ENCODE data around the gene FYTTD1. TPM values are rescaled to one million over a fixed set of nuclear protein-coding genes. Genes with fewer than 3 reads are reported as not detected.

Gene FYTTD1
- total and polyA plus RNA-seq, 9 donors: 16.8 to 70.5 (median 52.0) TPM

DNA sequence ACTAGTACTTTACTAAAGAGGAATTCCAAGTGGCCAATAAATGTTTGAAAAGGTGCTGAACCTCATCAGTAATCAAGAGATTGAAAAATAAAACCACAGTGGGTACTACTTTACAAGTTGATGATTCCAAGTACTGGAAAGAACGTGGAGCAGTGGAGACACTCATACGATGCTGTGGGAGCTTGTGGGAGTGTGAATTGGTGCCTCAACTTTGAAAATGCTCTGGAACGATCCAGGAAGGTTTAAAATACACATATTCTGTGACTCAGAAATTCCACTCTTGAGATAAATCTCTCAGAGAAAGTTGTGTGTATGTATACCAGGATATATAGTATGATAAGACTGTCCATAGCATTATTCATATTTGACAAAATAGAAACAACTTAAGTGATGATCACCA is 50.7 kb downstream of the FYTTD1 start:
- no peak for DNase-seq
- H3K4me1 ChIP-seq (ENCODE audit: insufficient read depth): peaks cover 8% of the 10 kb centered on the region
- WGBS, 3 donors: 70 to 78% (median 73%) methylated on average over 3 of the region's 3 CpGs
- H3K36me3 ChIP-seq: no peaks in the 10 kb centered on the region
- intact Hi-C loops (cut with DNase I): no loop called here
- H3K4me3 ChIP-seq: no peak overlapping the region
- no peak overlapping the region for H3K27ac ChIP-seq
- H3K27me3 ChIP-seq: no peaks in the 10 kb centered on the region
- TF ChIP-seq, protein P1, sequence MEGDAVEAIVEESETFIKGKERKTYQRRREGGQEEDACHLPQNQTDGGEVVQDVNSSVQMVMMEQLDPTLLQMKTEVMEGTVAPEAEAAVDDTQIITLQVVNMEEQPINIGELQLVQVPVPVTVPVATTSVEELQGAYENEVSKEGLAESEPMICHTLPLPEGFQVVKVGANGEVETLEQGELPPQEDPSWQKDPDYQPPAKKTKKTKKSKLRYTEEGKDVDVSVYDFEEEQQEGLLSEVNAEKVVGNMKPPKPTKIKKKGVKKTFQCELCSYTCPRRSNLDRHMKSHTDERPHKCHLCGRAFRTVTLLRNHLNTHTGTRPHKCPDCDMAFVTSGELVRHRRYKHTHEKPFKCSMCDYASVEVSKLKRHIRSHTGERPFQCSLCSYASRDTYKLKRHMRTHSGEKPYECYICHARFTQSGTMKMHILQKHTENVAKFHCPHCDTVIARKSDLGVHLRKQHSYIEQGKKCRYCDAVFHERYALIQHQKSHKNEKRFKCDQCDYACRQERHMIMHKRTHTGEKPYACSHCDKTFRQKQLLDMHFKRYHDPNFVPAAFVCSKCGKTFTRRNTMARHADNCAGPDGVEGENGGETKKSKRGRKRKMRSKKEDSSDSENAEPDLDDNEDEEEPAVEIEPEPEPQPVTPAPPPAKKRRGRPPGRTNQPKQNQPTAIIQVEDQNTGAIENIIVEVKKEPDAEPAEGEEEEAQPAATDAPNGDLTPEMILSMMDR (IDR thresholded peaks at IDR 0.05): no peak
- TF ChIP-seq POLR2A (IDR thresholded peaks at IDR 0.05) (no peak), EP300 (IDR thresholded peaks at IDR 0.05) (no peak)
- H3K9me3 ChIP-seq: no peaks in the 10 kb centered on the region

GRCh38 chr3:197801891-197802778 is 52.5 kb downstream of the FYTTD1 start:
- DNase-seq: no peak
- H3K9me3 ChIP-seq: no peaks in the 10 kb centered on the region
- H3K27ac ChIP-seq: no peak overlapping the region
- WGBS, 3 donors: 63 to 68% (median 67%) methylated on average over 8 of the region's 8 CpGs
- intact Hi-C loops (cut with DNase I): no loop called here
- H3K4me1 ChIP-seq (ENCODE audit: insufficient read depth): peaks cover 8% of the 10 kb centered on the region
- no peaks in the 10 kb centered on the region for H3K36me3 ChIP-seq
- no peak for TF ChIP-seq EP300 (IDR thresholded peaks at IDR 0.05)
- no peak for TF ChIP-seq POLR2A (IDR thresholded peaks at IDR 0.05)
- TF ChIP-seq, protein P1 (IDR thresholded peaks at IDR 0.05): no peak
- no peak overlapping the region for H3K4me3 ChIP-seq
- H3K27me3 ChIP-seq: no peaks in the 10 kb centered on the region

DNA sequence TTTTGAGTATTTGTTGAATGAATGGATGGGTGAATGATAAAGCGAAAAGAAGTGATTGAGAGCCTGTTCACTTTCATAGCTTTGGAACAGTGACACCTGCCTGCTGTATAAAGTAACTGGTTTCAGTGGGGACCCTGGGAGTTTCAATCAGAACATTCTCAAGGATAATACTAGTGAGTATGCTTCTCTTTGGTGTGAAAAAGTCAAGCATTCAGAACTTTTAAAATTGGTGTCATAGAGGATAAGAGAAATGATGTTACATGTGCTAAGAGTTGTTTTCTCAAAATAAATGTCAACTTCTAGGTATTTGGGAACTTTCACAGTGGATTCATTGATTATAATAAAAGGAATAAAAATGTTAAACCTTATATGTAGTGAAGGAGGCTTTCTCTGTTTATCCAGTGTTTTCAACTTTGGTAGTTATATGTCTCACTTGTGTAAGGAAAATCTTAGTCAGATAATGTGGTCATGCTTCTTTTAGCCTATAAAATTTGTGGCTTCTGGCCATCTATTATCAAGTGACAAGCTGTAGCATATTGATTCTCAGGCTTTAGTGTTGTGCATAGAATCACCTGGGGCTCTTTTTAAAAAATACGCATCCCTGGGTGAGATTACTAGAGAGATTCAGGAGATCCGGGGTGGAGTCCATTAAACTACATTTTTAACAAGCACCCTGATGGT is 53.2 kb downstream of the FYTTD1 start:
- Histone ChIP-seq H3K27ac (no peak overlapping the region), H3K9me3 (no peaks in the 10 kb centered on the region), H3K4me1 (ENCODE audit: insufficient read depth) (peaks cover 8% of the 10 kb centered on the region), H3K36me3 (no peaks in the 10 kb centered on the region), H3K4me3 (no peak overlapping the region), H3K27me3 (no peaks in the 10 kb centered on the region)
- DNase-seq: no peak
- intact Hi-C loops (cut with DNase I): no loop called here
- TF ChIP-seq, protein P1 (IDR thresholded peaks at IDR 0.05): no peak
- TF ChIP-seq EP300 (IDR thresholded peaks at IDR 0.05) (no peak), POLR2A (IDR thresholded peaks at IDR 0.05) (no peak)
- WGBS, 3 donors: 93 to 97% (median 95%) methylated on average over 3 of the region's 3 CpGs

GRCh38 chr3:197804511-197804910 is 54.8 kb downstream of the FYTTD1 start:
- no peak overlapping the region for H3K4me3 ChIP-seq
- no peak for DNase-seq
- peaks cover 6% of the 10 kb centered on the region for H3K4me1 ChIP-seq (ENCODE audit: insufficient read depth)
- WGBS, 3 donors: 75 to 78% (median 76%) methylated on average over 4 of the region's 4 CpGs
- H3K36me3 ChIP-seq: no peaks in the 10 kb centered on the region
- no peaks in the 10 kb centered on the region for H3K27me3 ChIP-seq
- no peak for TF ChIP-seq POLR2A (IDR thresholded peaks at IDR 0.05)
- TF ChIP-seq, protein P1 (IDR thresholded peaks at IDR 0.05): no peak
- intact Hi-C loops (cut with DNase I): no loop called here
- no peak overlapping the region for H3K27ac ChIP-seq
- H3K9me3 ChIP-seq: no peaks in the 10 kb centered on the region

All from ovary (tissue), 9 donors.